SHP77 treated with DMSO at 0.1 percent for 48 hours (cell line): Measurements from ENCODE around the gene PGLYRP1.

ENCODE experiments used
- DNase-seq: peaks from one replicate; lab custom pipeline; 2025; lab: John Stamatoyannopoulos, UW

The PGLYRP1 gene

GRCh38 chr19:46000491-46001246, 22.2 kb downstream of the PGLYRP1 start:
- DNase-seq = peak; percentile 13

GRCh38 chr19:45999653-46000121, 23.2 kb downstream of the PGLYRP1 start:
- peak; percentile 28 for DNase-seq

DNA sequence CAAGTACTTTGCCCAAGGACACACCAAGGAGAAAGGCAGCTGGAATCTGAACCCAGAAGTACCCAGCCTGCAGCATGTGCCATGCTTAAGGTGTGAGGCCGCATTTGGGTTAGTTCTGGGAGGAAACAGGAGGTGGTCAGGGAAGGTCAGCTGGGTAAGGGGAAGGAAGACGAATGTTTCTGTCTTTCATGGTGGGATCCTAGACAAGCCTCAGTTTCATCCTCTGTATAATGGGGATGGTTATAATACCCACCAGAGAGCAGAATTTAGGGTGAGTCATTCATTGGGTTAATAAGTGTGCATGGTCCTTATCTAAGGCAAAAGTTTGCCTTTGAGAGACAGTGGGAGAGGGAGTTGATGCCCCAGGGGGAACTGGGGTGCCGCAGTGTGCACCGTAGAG, 24.0 kb downstream of the PGLYRP1 start:
- no peak for DNase-seq

DNA sequence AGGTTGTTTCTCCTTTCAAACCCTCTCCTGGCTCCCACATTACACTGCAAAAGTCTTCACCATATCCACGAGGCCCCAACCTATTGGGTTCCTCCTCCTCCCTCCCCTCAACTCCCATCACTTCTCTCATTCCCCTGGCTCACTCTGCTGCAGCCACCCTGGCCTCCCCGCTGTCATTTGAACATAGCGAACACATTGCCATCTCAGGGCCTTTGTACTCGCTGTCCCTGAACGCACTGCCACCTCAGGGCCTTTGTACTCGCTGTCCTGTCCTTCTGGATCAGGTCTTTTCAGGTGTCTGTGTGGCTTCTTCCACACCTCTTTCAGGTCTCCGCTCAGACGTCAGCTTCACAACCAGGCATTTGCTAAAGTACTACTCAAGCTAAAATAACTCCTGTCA, 25.9 kb downstream of the PGLYRP1 start:
- no peak for DNase-seq

GRCh38 chr19:45995715-45996385, 27.0 kb downstream of the PGLYRP1 start:
- no peak for DNase-seq

DNA sequence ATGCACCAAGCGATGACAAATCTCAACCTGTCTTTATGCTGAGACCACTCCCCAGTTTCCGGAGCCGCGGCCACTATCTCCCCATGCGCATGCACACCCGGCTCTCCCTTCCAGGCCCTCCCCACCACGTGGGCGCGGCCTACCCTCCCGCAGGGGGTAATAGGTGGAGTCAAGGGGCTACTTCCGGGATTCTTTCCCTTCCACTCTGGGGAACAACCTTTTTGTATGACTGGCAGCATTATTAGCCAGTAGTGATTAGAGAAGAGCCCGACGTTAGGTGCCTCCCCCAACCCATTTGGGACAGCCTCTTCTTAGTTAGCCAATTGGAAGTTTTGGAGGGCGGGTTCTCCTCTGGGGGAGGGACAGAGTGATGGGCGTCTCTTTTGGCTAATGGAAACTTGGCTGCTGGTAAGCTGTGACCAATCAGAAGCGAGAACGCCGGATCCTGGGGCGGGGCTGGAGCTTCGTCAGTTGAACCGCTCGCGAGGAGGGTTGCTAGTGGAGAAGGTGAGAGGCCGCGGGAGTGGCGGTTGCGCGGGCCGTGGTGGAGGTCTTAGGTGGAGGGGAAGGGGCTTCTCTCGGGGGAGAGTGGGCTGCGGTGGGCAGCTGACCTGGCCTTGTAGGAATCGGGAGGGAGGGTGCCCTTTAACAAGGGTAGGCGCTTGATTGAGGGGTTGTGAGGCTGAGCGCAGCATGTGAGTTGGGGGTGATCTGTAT, 27.7 kb downstream of the PGLYRP1 start, which contains the start of gene CCDC61:
Gene CCDC61 (plus strand): TSS at position 470 of the 717 bp plus-strand sequence. CDS start 7,552 bp downstream, outside the sequence.
- peak; percentile 96 for DNase-seq

- DNase-seq = no peak
Measured at GRCh38 chr19:45994456-45994997, 28.3 kb downstream of the PGLYRP1 start.

DNA sequence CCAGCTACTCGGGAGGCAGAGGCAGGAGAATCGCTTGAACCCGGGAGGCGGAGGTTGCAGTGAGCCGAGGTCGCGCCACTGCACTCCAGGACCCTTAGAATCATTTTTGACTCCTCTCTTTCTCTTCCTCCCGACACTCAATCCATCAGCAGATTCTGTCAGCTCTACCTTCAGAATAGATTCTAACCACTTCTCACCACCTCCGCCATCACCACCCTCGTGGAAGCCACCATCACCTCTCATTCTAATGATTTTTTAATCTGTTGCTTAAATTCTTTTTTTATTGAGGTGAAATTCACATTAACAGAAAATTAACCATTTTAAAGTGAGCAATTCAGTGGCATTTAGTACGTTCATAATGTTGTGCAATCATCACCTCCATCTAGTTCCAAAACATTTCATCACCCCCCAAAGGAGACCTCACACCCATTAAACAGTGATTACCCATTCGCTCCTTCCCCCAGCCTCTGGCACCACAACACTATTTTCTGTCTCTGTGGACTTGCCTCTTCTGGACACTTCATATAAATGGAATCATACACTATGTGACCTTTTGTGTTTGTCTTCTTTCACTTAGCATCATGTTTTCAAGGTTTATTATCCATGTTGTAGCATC, 32.6 kb downstream of the PGLYRP1 start:
- no peak for DNase-seq

DNA sequence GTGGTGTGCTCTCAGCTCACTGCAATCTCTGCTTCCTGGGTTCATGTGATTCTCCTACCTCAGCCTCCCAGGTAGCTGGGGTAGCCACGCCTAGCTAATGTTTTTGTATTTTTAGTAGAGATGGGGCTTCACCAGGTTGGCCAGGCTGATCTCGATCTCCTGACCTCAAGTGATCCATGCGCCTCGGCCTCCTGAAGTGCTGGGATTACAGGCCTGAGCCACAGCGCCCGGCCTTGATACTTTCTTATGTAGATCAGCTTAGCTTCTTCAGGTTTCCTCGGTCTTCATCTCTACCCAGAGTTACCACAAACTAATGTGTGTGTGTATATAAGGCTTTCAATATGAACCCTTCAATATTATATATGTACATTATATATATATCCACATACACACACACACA, 37.5 kb downstream of the PGLYRP1 start:
- no peak for DNase-seq

- no peak for DNase-seq
Measured at GRCh38 chr19:45981350-45981749, 41.5 kb downstream of the PGLYRP1 start.

GRCh38 chr19:45978156-45978555, 44.7 kb downstream of the PGLYRP1 start:
- no peak for DNase-seq

DNA sequence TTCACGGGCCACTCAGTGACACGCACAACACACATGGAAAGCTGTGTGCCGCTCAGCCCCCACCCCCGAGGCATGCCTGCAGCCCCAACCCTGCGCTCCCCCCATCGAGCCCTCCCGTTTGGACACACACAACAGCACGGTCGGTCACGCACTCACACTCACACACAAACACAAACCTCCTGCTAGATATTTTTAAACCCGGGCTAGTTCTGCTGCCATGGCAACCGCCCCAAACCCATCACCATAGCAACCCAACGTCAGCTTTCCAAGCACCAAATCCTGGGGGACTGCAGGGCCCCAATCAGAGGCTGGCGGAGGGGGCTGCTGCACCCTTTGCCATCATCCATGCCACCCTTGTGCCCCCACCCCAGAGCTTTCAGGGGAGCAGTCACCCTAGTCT, 46.7 kb downstream of the PGLYRP1 start:
- DNase-seq = no peak

GRCh38 chr19:45975306-45976070, 47.4 kb downstream of the PGLYRP1 start:
- no peak for DNase-seq

- peak; percentile 45 for DNase-seq
Measured at GRCh38 chr19:45973553-45974338, 49.1 kb downstream of the PGLYRP1 start, which contains the start of gene NOVA2. TSS of gene NOVA2 (minus strand) at chr19:45973865. CDS start at chr19:45973351, 514 bp downstream.

- DNase-seq = no peak
Measured at GRCh38 chr19:45972947-45973540, 49.8 kb downstream of the PGLYRP1 start.

GRCh38 chr19:45972081-45972946, 50.5 kb downstream of the PGLYRP1 start:
- DNase-seq = no peak

DNA sequence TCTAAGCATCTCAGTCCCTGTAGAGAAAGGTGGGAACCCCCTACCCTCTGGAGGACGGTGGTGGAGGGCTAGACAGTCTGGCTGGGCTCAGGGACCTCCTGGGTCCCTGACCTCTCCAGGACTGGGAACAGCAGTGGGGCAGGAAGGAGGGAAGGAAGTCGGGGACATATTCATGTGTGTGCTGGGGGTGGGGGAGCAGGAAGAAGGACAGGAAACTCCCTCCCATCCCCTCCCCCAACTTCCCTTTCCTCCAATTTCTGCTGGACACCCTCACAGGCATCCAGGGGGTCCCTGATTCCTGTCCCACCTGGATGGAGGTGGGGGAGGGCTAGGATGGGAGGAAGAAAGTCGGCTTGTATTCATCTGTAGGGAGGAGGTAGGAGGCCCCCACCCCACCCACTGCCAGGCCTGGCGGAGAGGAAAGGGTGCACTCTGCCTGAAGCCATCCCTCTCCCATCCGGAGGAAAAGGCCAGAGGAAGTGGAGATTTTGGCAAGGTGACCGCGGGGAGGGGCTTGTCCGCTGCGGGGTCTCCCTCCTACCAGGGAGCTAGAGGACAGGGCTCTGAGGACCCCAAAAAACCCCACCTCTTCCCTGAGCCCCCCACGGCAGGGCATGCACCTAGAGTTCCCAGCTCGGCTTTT, 51.5 kb downstream of the PGLYRP1 start:
- DNase-seq = no peak

- DNase-seq = no peak
Measured at GRCh38 chr19:45969676-45970075, 53.2 kb downstream of the PGLYRP1 start.
